SU-DHL-6 (cell line): ENCODE results near the gene TNFRSF19.

Experiments
- H2AFZ ChIP-seq: fragments of 200-600 bp; sonication (generic); 2 replicates; pipeline ENCODE4 v1.6.1; 2014; ENCODE audit warnings: low read depth, mild to moderate bottlenecking, moderate library complexity, mixed read lengths, antibody characterized with exemption, low read length; ENCODE audit not compliant: severe bottlenecking
- H3F3A ChIP-seq: fragments of 200-600 bp; shearing (Covaris generic); 2 replicates; pipeline ENCODE4 v1.6.0; 2016; ENCODE audit warnings: antibody characterized with exemption, mild to moderate bottlenecking; ENCODE audit not compliant: insufficient read depth
- H3K27ac ChIP-seq: fragments of 200-600 bp; sonication (generic); 2 replicates; pipeline ENCODE4 v1.5.1; 2016; ENCODE audit warnings: low read depth, mild to moderate bottlenecking, low read length, moderate library complexity, mixed read lengths
- H3K27me3 ChIP-seq: fragments of 200-600 bp; sonication (generic), shearing (Covaris generic); 2 replicates; pipeline ENCODE4 v1.6.0; 2014; ENCODE audit warnings: mild to moderate bottlenecking, low read length
- H3K36me3 ChIP-seq: fragments of 200-600 bp; sonication (generic); 2 replicates; pipeline ENCODE4 v1.6.1; 2014; ENCODE audit warnings: mild to moderate bottlenecking, low read length, mixed read lengths
- H3K4me2 ChIP-seq: fragments of 300-600, 200-600 bp; shearing (Covaris generic), sonication (generic); 2 replicates; pipeline ENCODE4 v1.6.0; 2014; ENCODE audit warnings: low read length, low read depth, mild to moderate bottlenecking; ENCODE audit not compliant: poor library complexity, severe bottlenecking
- H3K4me3 ChIP-seq: fragments of 200-600 bp; sonication (generic); 2 replicates; pipeline ENCODE4 v1.5.1; 2014; ENCODE audit warnings: antibody characterized with exemption, low read length, mild to moderate bottlenecking, mixed read lengths; ENCODE audit not compliant: insufficient read depth, poor library complexity, severe bottlenecking
- H3K79me2 ChIP-seq: fragments of 200-600 bp; sonication (generic); 2 replicates; pipeline ENCODE4 v1.6.1; 2014; ENCODE audit warnings: mild to moderate bottlenecking, low read length, moderate library complexity; ENCODE audit not compliant: insufficient read depth
- H3K9ac ChIP-seq: fragments of 200-600 bp; sonication (generic); 2 replicates; pipeline ENCODE4 v1.7.0; 2014; ENCODE audit warnings: mild to moderate bottlenecking, low read length
- H3K9me2 ChIP-seq: fragments of 200-600 bp; sonication (generic); replicated peaks from 2 replicates; pipeline ENCODE4 v1.6.1; 2014; ENCODE audit warnings: low read length; ENCODE audit not compliant: insufficient read depth
- H3K9me3 ChIP-seq: fragments of 200-600 bp; sonication (generic); 2 replicates; pipeline ENCODE4 v1.6.1; 2014; ENCODE audit warnings: low read length, mixed read lengths; ENCODE audit not compliant: insufficient read depth
- H4K20me1 ChIP-seq: fragments of 200-600 bp; sonication (generic); 2 replicates; pipeline ENCODE4 v1.6.1; 2014; ENCODE audit warnings: low read depth, mild to moderate bottlenecking, antibody characterized with exemption, low read length, moderate library complexity, mixed read lengths
- CTCF ChIP-seq: fragments of 200-600 bp; sonication (generic); IDR thresholded peaks from one replicate; pipeline ENCODE4 v1.5.1; 2017; ENCODE audit warnings: antibody characterized with exemption, mild to moderate bottlenecking, low read length, moderate library complexity; ENCODE audit not compliant: insufficient read depth, poor library complexity, severe bottlenecking
- EZH2phosphoT487 ChIP-seq: fragments of 200-600 bp; sonication (generic), shearing (Covaris generic); conservative IDR thresholded peaks from 2 replicates; pipeline ENCODE4 v1.6.1; 2018; ENCODE audit warnings: mild to moderate bottlenecking, antibody characterized with exemption, low read length, moderate library complexity, mixed read lengths

TNFRSF19 gene

GRCh38 chr13:23697772-23698313 is 127.6 kb downstream of the TNFRSF19 start:
- H3K9me2 ChIP-seq, result no peaks in the 10 kb centered on the region
- no peaks in the 10 kb centered on the region for H3K9me3 ChIP-seq
- H3K4me2 ChIP-seq, result no peak overlapping the region
- no peaks in the 10 kb centered on the region for H3F3A ChIP-seq
- no peak overlapping the region for H2AFZ ChIP-seq
- H3K27me3 ChIP-seq, result no peaks in the 10 kb centered on the region
- no peaks in the 10 kb centered on the region for H3K36me3 ChIP-seq
- H3K79me2 ChIP-seq, result no peaks in the 10 kb centered on the region
- no peaks in the 10 kb centered on the region for H4K20me1 ChIP-seq
- H3K27ac ChIP-seq, result no peak overlapping the region
- H3K4me3 ChIP-seq, result no peak overlapping the region
- no peak for TF ChIP-seq CTCF
- TF ChIP-seq EZH2phosphoT487, result no peak
- no peak overlapping the region for H3K9ac ChIP-seq

GRCh38 chr13:23699271-23699670 is 129.1 kb downstream of the TNFRSF19 start:
- no peak overlapping the region for H3K4me2 ChIP-seq
- no peak overlapping the region for H3K9ac ChIP-seq
- no peaks in the 10 kb centered on the region for H4K20me1 ChIP-seq
- H3K9me3 ChIP-seq, result no peaks in the 10 kb centered on the region
- no peaks in the 10 kb centered on the region for H3K36me3 ChIP-seq
- H3F3A ChIP-seq, result no peaks in the 10 kb centered on the region
- TF ChIP-seq EZH2phosphoT487, result no peak
- TF ChIP-seq CTCF, result no peak
- no peaks in the 10 kb centered on the region for H3K79me2 ChIP-seq
- no peak overlapping the region for H3K4me3 ChIP-seq
- H3K27me3 ChIP-seq, result no peaks in the 10 kb centered on the region
- no peaks in the 10 kb centered on the region for H3K9me2 ChIP-seq
- H3K27ac ChIP-seq, result no peak overlapping the region
- no peak overlapping the region for H2AFZ ChIP-seq

- Histone ChIP-seq H2AFZ (no peak overlapping the region), H3K4me3 (no peak overlapping the region), H3K27me3 (no peaks in the 10 kb centered on the region), H3K9ac (no peak overlapping the region), H3K79me2 (no peaks in the 10 kb centered on the region), H3K9me2 (no peaks in the 10 kb centered on the region), H3K4me2 (no peak overlapping the region), H3K27ac (no peak overlapping the region), H3K36me3 (no peaks in the 10 kb centered on the region), H4K20me1 (no peaks in the 10 kb centered on the region), H3F3A (no peaks in the 10 kb centered on the region), H3K9me3 (no peaks in the 10 kb centered on the region)
- TF ChIP-seq CTCF (no peak), EZH2phosphoT487 (no peak)
Observed at GRCh38 chr13:23701186-23701585, 131.0 kb downstream of the TNFRSF19 start.
